Measurements from ENCODE around the gene DENND5B. TPM values are rescaled to one million over a fixed set of nuclear protein-coding genes. Genes with fewer than 3 reads are reported as not detected.

Gene DENND5B
- total RNA-seq, 1 donor from 2014 or later: 20.0 TPM

DNA sequence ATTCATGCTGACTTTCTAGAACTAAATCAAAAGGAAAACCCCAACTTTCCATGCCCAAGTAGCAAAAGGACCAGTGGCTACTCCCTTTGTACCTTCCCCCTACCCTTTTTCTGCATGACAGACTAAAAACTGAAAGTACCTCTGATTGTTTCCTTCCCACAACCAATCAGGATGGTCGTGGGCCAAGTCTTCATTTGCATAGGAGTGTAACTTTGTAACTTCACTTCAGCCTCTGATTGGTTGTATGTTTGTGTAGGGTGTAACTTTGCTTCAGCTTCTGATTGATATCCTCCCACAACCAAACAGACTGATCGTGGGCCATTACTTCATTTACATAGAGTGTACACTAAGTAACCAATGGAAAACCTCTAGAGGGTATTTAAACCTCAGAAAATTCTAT, 96.5 kb downstream of the DENND5B start:
- TF ChIP-seq, protein P1, sequence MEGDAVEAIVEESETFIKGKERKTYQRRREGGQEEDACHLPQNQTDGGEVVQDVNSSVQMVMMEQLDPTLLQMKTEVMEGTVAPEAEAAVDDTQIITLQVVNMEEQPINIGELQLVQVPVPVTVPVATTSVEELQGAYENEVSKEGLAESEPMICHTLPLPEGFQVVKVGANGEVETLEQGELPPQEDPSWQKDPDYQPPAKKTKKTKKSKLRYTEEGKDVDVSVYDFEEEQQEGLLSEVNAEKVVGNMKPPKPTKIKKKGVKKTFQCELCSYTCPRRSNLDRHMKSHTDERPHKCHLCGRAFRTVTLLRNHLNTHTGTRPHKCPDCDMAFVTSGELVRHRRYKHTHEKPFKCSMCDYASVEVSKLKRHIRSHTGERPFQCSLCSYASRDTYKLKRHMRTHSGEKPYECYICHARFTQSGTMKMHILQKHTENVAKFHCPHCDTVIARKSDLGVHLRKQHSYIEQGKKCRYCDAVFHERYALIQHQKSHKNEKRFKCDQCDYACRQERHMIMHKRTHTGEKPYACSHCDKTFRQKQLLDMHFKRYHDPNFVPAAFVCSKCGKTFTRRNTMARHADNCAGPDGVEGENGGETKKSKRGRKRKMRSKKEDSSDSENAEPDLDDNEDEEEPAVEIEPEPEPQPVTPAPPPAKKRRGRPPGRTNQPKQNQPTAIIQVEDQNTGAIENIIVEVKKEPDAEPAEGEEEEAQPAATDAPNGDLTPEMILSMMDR (IDR thresholded peaks at IDR 0.05; ENCODE audit: unreplicated experiment): no peak
- no peaks in the 10 kb centered on the region for H3K9me3 Mint-ChIP-seq (ENCODE audit: unreplicated experiment)

DNA sequence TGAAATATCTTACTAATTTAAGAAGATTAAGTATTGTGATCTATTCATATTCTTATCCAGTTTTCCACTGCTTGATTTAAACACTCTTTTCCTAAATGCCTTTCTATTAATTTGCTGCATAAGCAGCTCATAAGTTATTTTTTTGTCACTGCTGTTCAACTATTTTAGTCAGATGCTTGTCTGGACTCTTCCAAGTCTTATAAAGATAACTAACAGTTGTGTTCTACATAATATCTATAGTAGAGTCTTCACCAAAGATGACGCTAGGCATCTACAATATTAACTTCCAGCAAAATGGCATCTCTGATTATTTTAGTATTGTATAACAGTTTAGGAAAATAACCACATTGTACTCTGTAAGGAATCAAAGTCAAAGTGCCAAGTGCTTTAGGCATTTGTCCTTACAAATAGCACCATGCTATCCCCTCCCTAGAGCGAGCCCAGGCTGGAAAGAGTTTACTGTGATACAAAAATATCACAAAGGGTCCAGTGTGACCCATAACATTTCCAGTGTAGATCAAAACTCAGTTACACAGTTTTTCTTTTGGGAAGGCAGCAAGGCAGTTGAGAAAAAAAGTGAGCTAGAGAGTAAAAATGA, 98.2 kb downstream of the DENND5B start:
- TF ChIP-seq, protein P1 (IDR thresholded peaks at IDR 0.05; ENCODE audit: unreplicated experiment): no peak
- no peak overlapping the region for H3K4me3 Mint-ChIP-seq (ENCODE audit: unreplicated experiment)
- no peak overlapping the region for H3K27ac Mint-ChIP-seq (ENCODE audit: unreplicated experiment)
- no peaks in the 10 kb centered on the region for H3K27me3 Mint-ChIP-seq (ENCODE audit: unreplicated experiment)
- no peaks in the 10 kb centered on the region for H3K36me3 Mint-ChIP-seq (ENCODE audit: low read depth, unreplicated experiment)
- peaks cover 7% of the 10 kb centered on the region for H3K4me1 Mint-ChIP-seq (ENCODE audit: unreplicated experiment)
- no peak for DNase-seq (ENCODE audit: low spot score)
- no peaks in the 10 kb centered on the region for H3K9me3 Mint-ChIP-seq (ENCODE audit: unreplicated experiment)

More for the DNA sequence above, 96.5 kb downstream of the DENND5B start:
- Mint-ChIP-seq H3K4me3 (ENCODE audit: unreplicated experiment) (no peak overlapping the region), H3K27ac (ENCODE audit: unreplicated experiment) (no peak overlapping the region), H3K27me3 (ENCODE audit: unreplicated experiment) (no peaks in the 10 kb centered on the region), H3K36me3 (ENCODE audit: low read depth, unreplicated experiment) (no peaks in the 10 kb centered on the region), H3K4me1 (ENCODE audit: unreplicated experiment) (peaks cover 14% of the 10 kb centered on the region)
- DNase-seq (ENCODE audit: low spot score): no peak

DNA sequence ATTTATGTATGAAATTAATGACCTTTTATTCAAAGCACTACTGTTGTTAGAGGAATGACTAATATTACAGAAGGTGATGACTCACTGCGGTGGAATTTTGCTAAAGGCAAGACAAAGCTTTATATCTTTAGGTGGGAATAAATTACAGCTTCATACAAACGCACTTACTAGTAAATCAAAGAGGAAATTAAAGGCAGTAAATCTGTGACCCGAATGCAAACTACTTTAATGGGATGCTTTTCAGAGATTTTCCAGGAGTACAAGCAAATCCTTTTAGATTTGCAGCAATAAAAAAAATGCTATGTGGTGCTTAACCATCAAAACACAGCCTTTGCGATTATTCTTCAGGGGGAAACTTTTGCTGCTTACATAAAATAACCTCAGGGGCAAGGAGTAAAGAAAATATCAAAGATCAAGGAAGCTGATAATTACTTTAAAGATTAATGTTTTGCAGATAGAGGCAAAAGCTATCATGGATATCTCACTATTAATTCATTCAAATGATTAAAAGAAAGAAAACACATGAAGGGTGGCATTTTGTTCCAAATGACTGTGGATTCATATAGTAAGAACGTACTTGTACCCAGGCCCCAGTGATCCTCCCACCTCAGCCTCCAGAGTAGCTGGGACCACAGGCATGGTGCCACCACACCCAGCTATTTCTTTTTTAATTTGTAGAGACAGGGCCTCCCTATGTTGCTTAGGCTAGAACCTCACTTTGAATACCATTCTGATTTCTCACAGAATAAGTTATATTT, 98.9 kb downstream of the DENND5B start:
- DNase-seq (ENCODE audit: low spot score): no peak
- H3K27ac Mint-ChIP-seq (ENCODE audit: unreplicated experiment): no peak overlapping the region
- TF ChIP-seq, protein P1 (IDR thresholded peaks at IDR 0.05; ENCODE audit: unreplicated experiment): no peak
- no peaks in the 10 kb centered on the region for H3K36me3 Mint-ChIP-seq (ENCODE audit: low read depth, unreplicated experiment)
- H3K27me3 Mint-ChIP-seq (ENCODE audit: unreplicated experiment): no peaks in the 10 kb centered on the region
- H3K9me3 Mint-ChIP-seq (ENCODE audit: unreplicated experiment): no peaks in the 10 kb centered on the region
- no peak overlapping the region for H3K4me3 Mint-ChIP-seq (ENCODE audit: unreplicated experiment)
- H3K4me1 Mint-ChIP-seq (ENCODE audit: unreplicated experiment): peaks cover 7% of the 10 kb centered on the region

DNA sequence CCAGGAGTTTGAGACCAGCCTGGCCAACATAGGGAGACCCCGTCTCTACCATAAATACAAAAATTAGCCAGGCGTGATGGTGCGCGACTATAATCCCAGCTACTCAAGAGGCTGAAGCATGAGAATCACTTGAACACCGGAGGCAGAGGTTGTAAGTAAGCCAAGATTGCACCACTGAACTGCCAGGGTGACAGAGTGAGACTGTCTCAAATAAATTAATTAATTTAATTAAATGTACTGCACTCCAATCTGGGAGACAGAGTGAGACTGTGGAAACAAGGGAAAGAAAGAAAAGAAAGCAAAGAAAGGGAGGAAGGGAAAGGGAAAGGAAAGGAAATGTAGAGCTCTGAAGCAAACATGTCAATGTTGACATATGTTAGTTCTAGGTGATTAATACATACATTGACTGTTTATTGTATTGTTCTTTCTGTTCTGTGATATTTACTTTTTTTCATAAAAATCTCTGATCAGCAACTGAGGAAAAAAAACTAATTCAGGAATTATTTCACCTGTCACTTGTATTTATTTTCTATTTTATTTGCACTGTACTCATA, 99.6 kb downstream of the DENND5B start:
- no peak for DNase-seq (ENCODE audit: low spot score)
- H3K36me3 Mint-ChIP-seq (ENCODE audit: low read depth, unreplicated experiment): no peaks in the 10 kb centered on the region
- no peaks in the 10 kb centered on the region for H3K27me3 Mint-ChIP-seq (ENCODE audit: unreplicated experiment)
- H3K4me1 Mint-ChIP-seq (ENCODE audit: unreplicated experiment): peaks cover 7% of the 10 kb centered on the region
- TF ChIP-seq, protein P1 (IDR thresholded peaks at IDR 0.05; ENCODE audit: unreplicated experiment): no peak
- H3K9me3 Mint-ChIP-seq (ENCODE audit: unreplicated experiment): no peaks in the 10 kb centered on the region
- H3K27ac Mint-ChIP-seq (ENCODE audit: unreplicated experiment): no peak overlapping the region
- no peak overlapping the region for H3K4me3 Mint-ChIP-seq (ENCODE audit: unreplicated experiment)

Measured in endothelial cell (in vitro differentiated cells).